SKM-1 (cell line): ENCODE results near the gene POLA1.
"Not testable (repeated sequence)": the region's sequence is repeated elsewhere in the genome, so short reads cannot be mapped to it uniquely, and the experiment has no call there.

Experiments used
- DNase-seq: peaks from one replicate; lab custom pipeline; 2025; ENCODE audit not compliant: unreplicated experiment; lab: John Stamatoyannopoulos, UW

The POLA1 gene

GRCh38 chrX:24693453-24694202 lies at the start of gene POLA1:
Gene POLA1 (plus strand): TSS chrX:24693918. CDS start chrX:24693962, 44 bp downstream.
- DNase-seq: peak; percentile 91

- no peak for DNase-seq
Measured at GRCh38 chrX:24646006-24646405, 47.7 kb upstream of the POLA1 start.

- no peak for DNase-seq
Measured at GRCh38 chrX:24646745-24647182, 47.0 kb upstream of the POLA1 start.

GRCh38 chrX:24647257-24648058 lies 46.3 kb upstream of the POLA1 start, which contains the start of gene PCYT1B:
Gene PCYT1B (minus strand): TSS chrX:24647347. CDS start chrX:24647105, 242 bp downstream.
- DNase-seq: no peak

- no peak for DNase-seq
Measured at GRCh38 chrX:24648495-24648894, 45.2 kb upstream of the POLA1 start.

- DNase-seq: no peak
Measured at GRCh38 chrX:24651783-24652182, 41.9 kb upstream of the POLA1 start.

- DNase-seq: not testable (repeated sequence)
Measured at GRCh38 chrX:24655679-24656078, 38.0 kb upstream of the POLA1 start.

- DNase-seq: no peak
Measured at GRCh38 chrX:24657671-24658386, 35.9 kb upstream of the POLA1 start.

- no peak for DNase-seq
Measured at GRCh38 chrX:24658421-24658820, 35.3 kb upstream of the POLA1 start.

- no peak for DNase-seq
Measured at GRCh38 chrX:24659106-24659505, 34.6 kb upstream of the POLA1 start.

- DNase-seq: no peak
Measured at GRCh38 chrX:24659646-24660045, 34.1 kb upstream of the POLA1 start.

GRCh38 chrX:24661292-24661691 lies 32.4 kb upstream of the POLA1 start:
- no peak for DNase-seq

GRCh38 chrX:24662352-24662751 lies 31.4 kb upstream of the POLA1 start:
- DNase-seq: no peak

GRCh38 chrX:24668111-24668510 lies 25.6 kb upstream of the POLA1 start:
- DNase-seq: no peak

- DNase-seq: no peak
Measured at GRCh38 chrX:24672701-24673190, 21.0 kb upstream of the POLA1 start.

GRCh38 chrX:24673424-24673823 lies 20.3 kb upstream of the POLA1 start:
- no peak for DNase-seq

- no peak for DNase-seq
Measured at GRCh38 chrX:24676403-24677024, 17.2 kb upstream of the POLA1 start.

- no peak for DNase-seq
Measured at GRCh38 chrX:24682739-24683432, 10.8 kb upstream of the POLA1 start.

- DNase-seq: no peak
Measured at GRCh38 chrX:24684048-24684447, 9.7 kb upstream of the POLA1 start.

GRCh38 chrX:24692305-24692704 lies 1.4 kb upstream of the POLA1 start:
- DNase-seq: no peak
